H9 (cell line): ENCODE data around the gene USH2A. TPM values are rescaled to one million over a fixed set of nuclear protein-coding genes. Genes with fewer than 3 reads are reported as not detected.

Experiments
- DNase-seq: peaks from one replicate; pipeline ENCODE4 v3.0.0-alpha.2; 2017
- H2AFZ ChIP-seq: one replicate; pipeline ENCODE4 v1.6.1; 2013; ENCODE audit warnings: mild to moderate bottlenecking, low read length, control low read depth, moderate library complexity
- H2AK5ac ChIP-seq: 2 replicates; pipeline ENCODE4 v1.6.1; 2013; ENCODE audit warnings: low read length, control low read depth, mixed read lengths; ENCODE audit not compliant: insufficient read length
- H2BK120ac ChIP-seq: one replicate; pipeline ENCODE4 v1.6.1; 2013; ENCODE audit warnings: low read depth, mild to moderate bottlenecking, low read length, control low read depth, inconsistent platforms; ENCODE audit not compliant: poor library complexity, severe bottlenecking
- H2BK12ac ChIP-seq: 2 replicates; pipeline ENCODE4 v1.6.1; 2013; ENCODE audit warnings: low read length, control low read depth, mixed read lengths, low read depth; ENCODE audit not compliant: insufficient read length
- H2BK15ac ChIP-seq: 2 replicates; pipeline ENCODE4 v1.6.1; 2013; ENCODE audit warnings: low read depth, low read length, control low read depth
- H2BK20ac ChIP-seq: one replicate; pipeline ENCODE4 v1.6.1; 2013; ENCODE audit warnings: low read depth, mild to moderate bottlenecking, low read length, control low read depth, inconsistent platforms; ENCODE audit not compliant: poor library complexity, severe bottlenecking
- H2BK5ac ChIP-seq: 2 replicates; pipeline ENCODE4 v1.6.1; 2013; ENCODE audit warnings: low read length, control low read depth, mixed read lengths; ENCODE audit not compliant: insufficient read length
- H3K14ac ChIP-seq: 2 replicates; pipeline ENCODE4 v1.6.1; 2013; ENCODE audit warnings: low read length, control low read depth; ENCODE audit not compliant: insufficient read depth
- H3K18ac ChIP-seq: 2 replicates; pipeline ENCODE4 v1.6.1; 2013; ENCODE audit warnings: low read depth, mild to moderate bottlenecking, mixed read lengths, low read length, control low read depth; ENCODE audit not compliant: insufficient read length
- H3K23ac ChIP-seq: 2 replicates; pipeline ENCODE4 v1.6.1; 2013; ENCODE audit warnings: low read length, control low read depth, mixed read lengths, low read depth; ENCODE audit not compliant: insufficient read length
- H3K23me2 ChIP-seq: 2 replicates; pipeline ENCODE4 v1.6.1; 2013; ENCODE audit warnings: low read depth, mild to moderate bottlenecking, mixed read lengths, low read length, control low read depth; ENCODE audit not compliant: insufficient read length, poor library complexity, severe bottlenecking
- H3K27ac ChIP-seq: 2 replicates; pipeline ENCODE4 v1.5.1; 2013; ENCODE audit warnings: low read length, control low read depth, mixed read lengths, low read depth; ENCODE audit not compliant: insufficient read length
- H3K27me3 ChIP-seq: 2 replicates; pipeline ENCODE4 v1.6.1; 2013; ENCODE audit warnings: low read length, control low read depth, inconsistent platforms; ENCODE audit not compliant: insufficient read depth
- H3K4ac ChIP-seq: 2 replicates; pipeline ENCODE4 v1.6.1; 2013; ENCODE audit warnings: low read depth, mild to moderate bottlenecking, control low read depth, inconsistent platforms, low read length, moderate library complexity
- H3K4me1 ChIP-seq: 2 replicates; pipeline ENCODE4 v1.6.1; 2013; ENCODE audit warnings: low read length, control low read depth, inconsistent platforms; ENCODE audit not compliant: insufficient read depth
- H3K4me2 ChIP-seq: 2 replicates; pipeline ENCODE4 v1.6.1; 2013; ENCODE audit warnings: low read length, control low read depth, mixed read lengths; ENCODE audit not compliant: insufficient read length, insufficient read depth
- H3K56ac ChIP-seq: 2 replicates; pipeline ENCODE4 v1.6.1; 2013; ENCODE audit warnings: low read depth, mild to moderate bottlenecking, mixed read lengths, low read length, control low read depth; ENCODE audit not compliant: insufficient read length
- H3K79me1 ChIP-seq: 2 replicates; pipeline ENCODE4 v1.6.1; 2013; ENCODE audit warnings: low read depth, mild to moderate bottlenecking, moderate library complexity, low read length, control low read depth, inconsistent platforms; ENCODE audit not compliant: insufficient read depth, poor library complexity, severe bottlenecking
- H3K79me2 ChIP-seq: 2 replicates; pipeline ENCODE4 v1.6.1; 2013; ENCODE audit warnings: low read length, control low read depth, inconsistent platforms; ENCODE audit not compliant: insufficient read depth
- H3K9ac ChIP-seq: 2 replicates; pipeline ENCODE4 v1.6.1; 2013; ENCODE audit warnings: low read length, control low read depth, mixed read lengths; ENCODE audit not compliant: insufficient read length; ENCODE audit errors: extremely low read depth
- H3K9me3 ChIP-seq: one replicate; pipeline ENCODE4 v1.6.1; 2013; ENCODE audit warnings: low read depth, low read length, inconsistent platforms; ENCODE audit not compliant: control insufficient read depth
- H3T11ph ChIP-seq: one replicate; pipeline ENCODE4 v1.6.1; 2013; ENCODE audit warnings: mild to moderate bottlenecking, low read length, control low read depth, inconsistent platforms
- H4K20me1 ChIP-seq: one replicate; pipeline ENCODE4 v1.6.1; 2013; ENCODE audit not compliant: control insufficient read depth, insufficient read length, insufficient read depth
- H4K5ac ChIP-seq: 2 replicates; pipeline ENCODE4 v1.6.1; 2013; ENCODE audit warnings: low read depth, mild to moderate bottlenecking, mixed read lengths, low read length, control low read depth; ENCODE audit not compliant: insufficient read length
- H4K8ac ChIP-seq: replicated peaks from 2 replicates; pipeline ENCODE4 v1.6.1; 2013; ENCODE audit warnings: low read length, control low read depth, mixed read lengths, low read depth; ENCODE audit not compliant: insufficient read length
- H4K91ac ChIP-seq: 2 replicates; pipeline ENCODE4 v1.6.1; 2013; ENCODE audit warnings: low read depth, mild to moderate bottlenecking, moderate library complexity, mixed read lengths, low read length, control low read depth; ENCODE audit not compliant: insufficient read length
- H3K27ac Mint-ChIP-seq, 3 experiments: 2 replicates in 2 of 3; 3 replicates in 1 of 3; pipeline ENCODE4 v1.8.0; 2020 to 2021; ENCODE audit warnings: mixed read lengths in 3 of 3, mild to moderate bottlenecking in 1 of 3, moderate library complexity in 1 of 3
- H3K27me3 Mint-ChIP-seq: 2 replicates; pipeline ENCODE4 v1.8.0; 2021; ENCODE audit warnings: low read depth, mild to moderate bottlenecking, moderate library complexity, mixed read lengths
- H3K36me3 Mint-ChIP-seq, 3 experiments: 2 replicates in 2 of 3; 3 replicates in 1 of 3; pipeline ENCODE4 v1.8.0; 2020 to 2021; ENCODE audit warnings: low read depth in 3 of 3, mixed read lengths in 3 of 3; ENCODE audit not compliant: insufficient read depth in 1 of 3
- H3K4me1 Mint-ChIP-seq, 2 experiments: 2 replicates each; pipeline ENCODE4 v1.8.0; 2020; ENCODE audit warnings: mixed read lengths in 2 of 2
- H3K4me3 Mint-ChIP-seq, 2 experiments: 2 replicates in 1 of 2; 3 replicates in 1 of 2; pipeline ENCODE4 v1.8.0; 2020 to 2021; ENCODE audit warnings: mild to moderate bottlenecking in 2 of 2, mixed read lengths in 2 of 2, moderate library complexity in 1 of 2
- H3K9me3 Mint-ChIP-seq, 2 experiments: 2 replicates in 1 of 2; 3 replicates in 1 of 2; pipeline ENCODE4 v1.8.0; 2020; ENCODE audit warnings: mild to moderate bottlenecking in 2 of 2, mixed read lengths in 2 of 2, moderate library complexity in 1 of 2
- WGBS: extraction: QIAGEN DNeasy Blood & Tissue Kit; methylation state at CpG from one replicate; pipeline ENCODE4 v1.1.7; 2013; ENCODE audit warnings: missing lambda C conversion rate, low lambda C conversion rate, mixed read lengths; ENCODE audit not compliant: insufficient read length; ENCODE audit errors: extremely low coverage; 5-methylcytosine and 5-hydroxymethylcytosine counted together
- total RNA-seq: library from RNA; stranded (reverse); gene quantifications from 2 replicates; pipeline ENCODE4 v1.2.1, GENCODE V29; 2021
- TF ChIP-seq, protein P1 (sequence below): fragments of 200-600 bp; sonication (generic); conservative IDR thresholded peaks from 3 replicates; pipeline ENCODE4 v1.8.0; 2021; ENCODE audit warnings: antibody characterized with exemption, mild to moderate bottlenecking

Gene USH2A
- total RNA-seq, 1 experiment from 2014 or later: 0.11 TPM

DNA sequence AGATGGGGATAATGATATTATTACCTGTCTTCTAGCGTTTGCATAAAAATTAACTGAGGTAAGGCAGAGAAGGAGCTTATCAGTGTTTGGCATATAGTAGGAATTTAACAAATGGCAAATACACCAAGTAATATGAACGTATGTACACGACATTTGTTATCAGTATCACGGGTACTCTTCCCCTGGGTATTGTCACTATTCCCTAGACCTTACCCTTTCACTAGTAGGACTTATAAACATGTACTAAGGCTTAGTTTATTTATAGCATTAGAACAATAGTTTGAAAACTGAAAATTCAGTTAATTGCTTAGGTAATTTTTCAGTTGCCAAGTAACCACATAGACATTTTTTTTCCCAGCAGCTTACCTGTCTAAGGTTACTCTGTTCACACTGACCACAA, 669.1 kb downstream of the USH2A start:
- Histone ChIP-seq H2AFZ (no peak overlapping the region), H3K9me3 (no peaks in the 10 kb centered on the region), H3K79me2 (no peaks in the 10 kb centered on the region), H3K4me1 (no peaks in the 10 kb centered on the region), H4K91ac (no peak overlapping the region), H3K27me3 (no peaks in the 10 kb centered on the region), H3K79me1 (no peaks in the 10 kb centered on the region), H3K9ac (no peak overlapping the region), H3K23me2 (no peaks in the 10 kb centered on the region), H2BK5ac (no peak overlapping the region), H3K27ac (no peak overlapping the region), H2BK12ac (no peak overlapping the region), H4K8ac (no peak overlapping the region), H3K23ac (no peak overlapping the region), H3K18ac (no peak overlapping the region), H4K5ac (no peak overlapping the region), H3K14ac (no peak overlapping the region), H4K20me1 (no peaks in the 10 kb centered on the region), H2BK120ac (no peak overlapping the region), H2AK5ac (no peak overlapping the region), H3K4me2 (no peak overlapping the region), H3T11ph (no peak overlapping the region), H3K4ac (no peak overlapping the region), H2BK15ac (no peak overlapping the region), H2BK20ac (no peak overlapping the region), H3K56ac (no peak overlapping the region)
- H3K27me3 Mint-ChIP-seq: no peaks in the 10 kb centered on the region
- TF ChIP-seq, protein P1, sequence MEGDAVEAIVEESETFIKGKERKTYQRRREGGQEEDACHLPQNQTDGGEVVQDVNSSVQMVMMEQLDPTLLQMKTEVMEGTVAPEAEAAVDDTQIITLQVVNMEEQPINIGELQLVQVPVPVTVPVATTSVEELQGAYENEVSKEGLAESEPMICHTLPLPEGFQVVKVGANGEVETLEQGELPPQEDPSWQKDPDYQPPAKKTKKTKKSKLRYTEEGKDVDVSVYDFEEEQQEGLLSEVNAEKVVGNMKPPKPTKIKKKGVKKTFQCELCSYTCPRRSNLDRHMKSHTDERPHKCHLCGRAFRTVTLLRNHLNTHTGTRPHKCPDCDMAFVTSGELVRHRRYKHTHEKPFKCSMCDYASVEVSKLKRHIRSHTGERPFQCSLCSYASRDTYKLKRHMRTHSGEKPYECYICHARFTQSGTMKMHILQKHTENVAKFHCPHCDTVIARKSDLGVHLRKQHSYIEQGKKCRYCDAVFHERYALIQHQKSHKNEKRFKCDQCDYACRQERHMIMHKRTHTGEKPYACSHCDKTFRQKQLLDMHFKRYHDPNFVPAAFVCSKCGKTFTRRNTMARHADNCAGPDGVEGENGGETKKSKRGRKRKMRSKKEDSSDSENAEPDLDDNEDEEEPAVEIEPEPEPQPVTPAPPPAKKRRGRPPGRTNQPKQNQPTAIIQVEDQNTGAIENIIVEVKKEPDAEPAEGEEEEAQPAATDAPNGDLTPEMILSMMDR: no peak
- H3K4me1 Mint-ChIP-seq: no peaks in the 10 kb centered on the region
- H3K36me3 Mint-ChIP-seq: no peaks in the 10 kb centered on the region
- no peak for DNase-seq
- H3K4me3 Mint-ChIP-seq: no peak overlapping the region
- H3K27ac Mint-ChIP-seq: no peak overlapping the region
- no peaks in the 10 kb centered on the region for H3K9me3 Mint-ChIP-seq
- WGBS: no CpG with 5 or more reads among the region's 4 CpGs
